HG03108 (cell line): ENCODE results near the gene CCSER1.
"Not testable (repeated sequence)": the region's sequence is repeated elsewhere in the genome, so short reads cannot be mapped to it uniquely, and the experiment has no call there.

Source experiments
- ATAC-seq: cut with Tn5 transposase; IDR thresholded peaks from one replicate; pipeline ENCODE4 v1.9.1; 2021; ENCODE audit warnings: moderate library complexity; ENCODE audit not compliant: unreplicated experiment

CCSER1 gene

DNA sequence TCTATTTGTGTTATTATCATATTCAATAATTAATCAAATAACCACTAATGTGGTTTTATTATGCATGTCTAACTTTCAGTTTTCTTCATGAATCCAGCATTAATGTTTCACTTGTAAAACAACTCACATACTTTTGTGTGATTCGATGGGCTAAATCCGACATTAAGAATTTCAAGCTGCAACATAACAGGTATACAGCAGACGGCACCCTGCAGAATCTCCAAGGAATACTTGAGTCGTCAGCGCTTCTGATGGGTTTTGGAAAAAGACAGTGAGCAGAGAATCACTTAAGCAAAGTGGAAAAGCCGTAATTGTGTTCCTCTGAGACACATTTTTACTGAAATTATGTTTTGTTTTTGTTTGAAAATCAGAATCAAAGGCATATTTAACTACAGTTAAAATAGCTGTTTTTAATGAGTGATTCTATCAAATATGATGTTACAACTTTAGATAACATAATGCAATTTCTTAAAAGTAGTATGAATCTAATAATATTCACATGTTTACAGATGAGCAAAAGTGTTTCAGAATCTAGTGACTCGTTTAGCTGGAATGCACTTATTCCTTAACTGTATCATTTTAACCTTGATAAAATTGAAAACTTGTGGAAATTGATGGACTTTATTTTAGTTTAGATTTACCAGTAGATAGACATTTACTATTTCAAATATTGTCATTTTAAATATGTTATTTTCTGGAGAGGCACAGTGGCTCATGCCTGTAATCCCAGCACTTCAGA is 514.8 kb downstream of the CCSER1 start:
- no peak for ATAC-seq

DNA sequence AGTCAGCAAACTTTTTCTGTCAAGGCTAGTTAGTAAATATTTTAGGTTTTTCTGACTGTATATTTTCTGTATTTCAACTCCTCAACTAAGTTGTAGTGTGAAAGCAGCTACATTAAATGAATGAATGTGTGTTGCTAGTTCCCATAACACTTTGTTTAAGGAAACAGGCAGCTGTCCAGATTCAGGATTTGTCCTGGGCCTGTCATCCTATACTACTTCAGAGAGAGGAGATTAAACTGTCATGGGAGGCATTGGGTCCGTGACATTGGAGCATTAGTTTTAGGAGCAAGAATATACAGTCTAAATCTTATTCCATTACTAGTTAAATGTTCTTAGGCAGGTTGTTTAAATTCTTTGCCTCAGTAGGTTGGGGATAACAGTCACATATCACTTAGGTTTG is 516.0 kb downstream of the CCSER1 start:
- ATAC-seq, result no peak

DNA sequence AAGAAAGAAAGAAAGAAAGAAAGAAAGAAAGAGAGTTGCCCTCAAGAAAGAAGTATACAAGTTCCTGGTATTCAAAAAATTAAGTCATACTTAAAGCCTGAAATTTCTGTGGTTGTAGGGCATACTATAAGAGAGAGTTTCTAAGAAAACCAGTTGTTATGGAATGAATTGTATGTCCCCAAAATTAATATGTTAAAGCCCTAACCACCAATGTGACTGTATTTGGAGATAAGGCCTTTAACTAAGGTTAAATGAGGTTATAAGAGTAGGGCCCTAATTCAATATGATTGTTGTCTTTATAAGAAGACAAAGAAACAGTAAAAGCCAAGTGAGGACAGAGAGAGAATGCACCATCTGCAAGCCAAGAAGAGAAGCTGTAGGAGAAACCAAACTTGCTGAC is 521.1 kb downstream of the CCSER1 start:
- ATAC-seq, result no peak

DNA sequence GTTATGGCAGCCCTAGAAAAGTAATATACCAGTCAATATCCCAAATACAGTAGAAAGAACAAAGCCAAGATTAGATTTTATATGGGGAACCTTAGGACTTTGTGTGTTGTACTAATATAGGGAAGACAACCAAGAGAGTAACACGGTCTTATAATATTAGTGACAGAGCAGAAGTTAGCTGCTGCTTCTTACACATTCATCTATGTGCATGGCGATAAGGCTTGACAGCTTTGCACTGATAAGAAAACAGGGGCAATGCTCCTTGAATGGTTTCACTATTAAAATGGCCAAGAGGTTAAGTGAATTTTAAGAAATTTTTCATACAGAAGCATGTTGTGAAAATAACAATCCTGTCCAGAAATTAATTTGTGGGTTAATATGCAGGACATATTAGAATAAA is 521.6 kb downstream of the CCSER1 start:
- no peak for ATAC-seq

DNA sequence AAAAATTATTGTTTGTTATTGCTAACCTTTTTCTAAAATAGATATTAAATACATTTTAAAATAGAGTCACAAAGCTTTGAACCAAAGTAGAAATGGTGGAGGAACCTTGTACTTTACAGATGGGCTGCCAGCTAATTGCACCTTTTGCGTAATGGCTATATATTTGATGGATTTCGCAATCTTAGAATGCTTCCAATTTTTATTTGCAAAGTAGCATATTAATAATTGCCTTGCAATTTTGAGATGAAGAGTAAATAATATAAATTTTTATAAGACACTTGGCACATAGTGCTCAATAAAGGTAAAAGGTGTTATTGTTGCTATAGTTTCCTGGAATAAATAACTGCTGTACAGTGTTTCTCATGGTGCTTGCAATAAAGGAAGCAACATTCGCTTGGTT is 533.5 kb downstream of the CCSER1 start:
- ATAC-seq, result no peak

DNA sequence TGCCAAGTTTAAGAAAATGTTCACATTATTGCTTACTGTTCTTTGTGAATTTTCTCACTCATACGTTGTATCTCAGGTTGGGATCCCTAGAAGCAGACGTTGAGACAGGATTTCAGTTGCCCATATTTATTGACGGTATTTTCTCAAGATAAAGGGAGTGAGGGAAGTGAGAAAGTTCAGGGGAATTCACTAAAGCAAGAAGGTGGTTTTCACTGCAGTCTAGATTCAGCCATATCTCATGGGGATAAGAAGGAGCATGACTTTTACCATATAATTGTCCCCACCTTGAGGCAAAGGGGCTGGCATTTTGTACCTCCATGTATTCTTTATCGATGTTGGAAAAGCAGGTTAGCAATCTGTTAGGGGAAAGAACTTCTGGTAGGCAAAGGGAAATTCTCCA is 543.0 kb downstream of the CCSER1 start:
- no peak for ATAC-seq

DNA sequence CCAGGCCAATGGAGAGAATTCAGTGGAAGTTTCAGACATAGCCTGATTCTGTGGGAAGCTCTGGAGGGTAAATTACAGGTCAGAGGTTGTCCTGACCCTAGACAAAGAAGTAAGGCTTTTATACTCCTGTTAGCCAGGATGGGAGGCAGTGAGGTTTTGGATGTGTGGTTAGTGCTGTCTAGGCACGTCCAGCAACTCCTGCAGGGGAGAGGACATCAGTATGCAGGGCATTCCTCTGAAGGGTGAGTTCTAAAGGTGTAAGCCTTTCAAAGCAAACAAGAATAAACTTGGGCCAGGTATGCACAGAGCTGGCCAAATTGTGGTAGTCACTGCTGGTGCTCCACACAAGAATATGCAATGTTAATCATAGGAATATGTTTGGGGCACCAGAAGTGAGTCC is 562.5 kb downstream of the CCSER1 start:
- ATAC-seq, result no peak

DNA sequence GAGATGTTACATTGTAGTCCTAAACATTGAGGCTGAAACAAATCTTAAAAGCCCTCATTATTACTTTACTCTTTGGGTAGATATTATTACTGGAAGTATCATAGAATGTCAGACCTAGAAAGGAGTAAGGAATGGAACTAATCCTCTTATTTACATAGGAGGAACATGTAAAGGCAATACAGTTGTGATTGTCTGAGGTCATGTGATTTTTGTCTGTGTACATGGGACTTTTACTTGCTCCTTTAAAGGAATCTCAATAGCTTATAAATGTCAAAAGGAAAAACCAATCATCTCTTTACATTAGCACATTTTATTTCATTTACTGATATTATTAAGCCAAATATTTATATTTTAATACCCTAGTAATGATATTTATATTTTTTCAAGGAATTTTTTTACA is 568.2 kb downstream of the CCSER1 start:
- no peak for ATAC-seq

DNA sequence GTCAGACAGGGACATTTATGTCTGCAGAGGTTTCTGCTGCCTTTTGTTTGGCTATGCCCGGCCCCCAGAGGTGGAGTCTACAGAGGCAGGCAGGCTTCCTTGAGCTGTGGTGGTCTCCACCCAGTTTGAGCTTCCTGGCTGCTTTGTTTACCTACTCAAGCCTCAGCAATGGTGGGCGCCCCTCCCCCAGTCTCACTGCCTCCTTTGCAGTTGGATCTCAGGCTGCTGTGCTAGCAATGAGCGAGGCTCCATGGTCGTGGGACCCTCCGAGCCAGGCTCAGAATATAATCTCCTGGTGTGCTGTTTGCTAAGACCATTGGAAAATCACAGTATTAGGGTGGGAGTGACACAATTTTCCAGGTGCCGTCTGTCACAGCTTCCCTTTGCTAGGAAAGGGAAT is 578.3 kb downstream of the CCSER1 start:
- not testable (repeated sequence) for ATAC-seq

DNA sequence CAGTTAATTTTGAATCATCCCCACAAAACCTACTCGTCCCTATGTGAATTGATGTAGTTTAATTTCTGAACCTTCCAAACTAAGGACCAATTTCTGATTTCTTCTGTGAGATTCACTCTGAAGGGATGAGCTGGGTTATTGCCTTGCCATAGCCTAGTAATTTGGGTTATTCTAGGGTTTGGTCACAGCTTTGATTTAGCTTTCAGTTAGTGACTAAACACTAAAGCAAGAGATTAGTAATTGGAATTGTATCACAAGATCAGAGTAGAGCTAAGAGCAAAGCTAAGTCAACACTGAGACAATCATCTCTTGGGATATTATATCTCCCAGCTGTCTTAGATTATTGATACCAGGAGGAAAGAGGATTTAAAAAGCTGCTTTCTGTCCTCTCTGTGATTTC is 588.0 kb downstream of the CCSER1 start:
- no peak for ATAC-seq

DNA sequence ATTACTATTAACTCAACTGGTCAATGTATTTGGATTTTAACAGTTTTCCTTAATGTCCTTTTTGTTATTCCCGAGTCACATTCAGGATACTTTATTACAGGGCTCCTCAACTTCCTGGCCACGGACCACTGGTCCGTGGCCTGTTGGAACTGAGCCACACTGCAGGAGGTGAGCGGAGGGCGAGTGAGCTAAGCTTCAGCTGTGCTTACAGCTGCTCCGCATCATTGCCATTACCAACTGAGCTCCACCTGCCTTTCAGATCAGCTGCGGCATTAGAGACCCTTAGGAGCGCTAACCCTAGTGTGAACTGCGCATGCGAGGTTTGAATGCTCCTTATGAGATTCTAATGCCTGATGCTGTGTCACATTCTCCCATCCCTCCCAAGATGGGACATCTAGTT is 591.7 kb downstream of the CCSER1 start:
- ATAC-seq, result no peak

DNA sequence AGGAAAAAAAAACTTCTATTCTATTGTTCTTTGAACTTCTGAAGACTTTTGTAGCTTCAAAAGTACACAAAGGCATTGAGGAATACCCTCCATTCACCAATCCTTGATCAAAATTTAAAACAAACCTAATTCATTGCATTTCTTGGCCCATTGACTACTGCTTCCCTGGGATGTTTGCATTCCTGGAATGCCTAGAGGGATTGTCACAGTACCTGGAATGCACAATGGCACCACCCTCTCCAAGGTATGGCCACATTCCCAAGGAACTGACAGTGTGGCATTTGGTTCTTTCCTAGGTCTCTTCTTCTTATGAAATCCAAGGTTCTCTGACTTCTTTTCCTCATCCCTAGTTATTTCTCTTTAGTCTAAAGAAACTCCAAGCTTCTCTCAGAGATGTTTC is 600.7 kb downstream of the CCSER1 start:
- ATAC-seq, result no peak

DNA sequence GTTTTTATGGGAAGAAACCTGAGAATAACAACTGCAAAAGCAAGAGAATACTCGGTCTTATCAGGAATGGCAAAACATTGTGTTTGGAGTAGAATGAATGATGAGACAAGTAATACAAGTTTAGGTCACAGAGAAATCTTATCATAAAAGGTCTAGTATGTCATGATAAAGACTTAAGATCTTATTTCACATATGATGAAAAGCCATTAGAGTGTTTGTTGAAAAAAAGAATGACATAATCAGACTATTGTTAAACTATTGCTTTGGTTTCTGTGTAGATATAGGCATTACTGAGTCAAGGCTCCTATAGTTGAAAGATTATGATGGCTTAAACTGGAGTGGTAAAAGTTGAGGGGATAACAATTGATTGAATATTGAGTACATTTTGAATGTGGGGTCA is 603.6 kb downstream of the CCSER1 start:
- ATAC-seq, result no peak

DNA sequence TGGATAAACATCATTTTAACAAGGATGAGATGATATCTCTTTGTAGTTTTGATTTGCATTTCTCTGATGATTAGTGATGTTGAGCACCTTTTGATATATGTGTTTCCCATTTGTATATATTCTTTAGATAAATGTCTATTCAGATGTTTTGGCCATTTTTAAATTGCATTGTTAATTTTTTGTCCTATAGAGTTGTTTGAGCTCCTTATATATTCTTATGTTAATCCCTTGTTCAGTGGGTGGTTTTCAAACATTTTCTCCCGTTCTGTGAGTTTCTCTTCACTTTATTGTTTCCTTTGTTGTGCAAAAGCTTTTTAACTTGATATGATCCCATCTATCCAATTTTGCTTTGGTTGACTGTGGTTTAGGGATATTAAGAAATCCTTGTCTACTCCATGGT is 606.0 kb downstream of the CCSER1 start:
- no peak for ATAC-seq

DNA sequence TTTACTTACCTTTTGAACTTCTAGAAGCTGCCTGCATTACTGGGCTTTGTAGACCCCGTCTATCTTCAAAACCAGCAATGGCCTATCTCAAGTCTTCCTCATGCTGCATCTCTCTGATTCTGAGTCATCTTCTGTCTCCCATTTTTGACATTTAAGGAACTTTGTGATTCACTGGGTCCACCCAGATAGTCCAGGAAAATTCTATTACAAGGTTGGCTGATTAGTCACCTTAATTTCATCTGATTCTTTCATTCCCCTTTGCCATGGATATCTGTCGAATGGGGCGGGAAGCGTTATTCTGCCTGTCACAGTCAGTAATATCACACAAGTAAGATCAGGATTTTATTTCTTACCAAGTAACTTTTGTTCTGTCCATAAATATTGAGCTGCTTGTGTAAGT is 618.0 kb downstream of the CCSER1 start:
- ATAC-seq, result no peak

DNA sequence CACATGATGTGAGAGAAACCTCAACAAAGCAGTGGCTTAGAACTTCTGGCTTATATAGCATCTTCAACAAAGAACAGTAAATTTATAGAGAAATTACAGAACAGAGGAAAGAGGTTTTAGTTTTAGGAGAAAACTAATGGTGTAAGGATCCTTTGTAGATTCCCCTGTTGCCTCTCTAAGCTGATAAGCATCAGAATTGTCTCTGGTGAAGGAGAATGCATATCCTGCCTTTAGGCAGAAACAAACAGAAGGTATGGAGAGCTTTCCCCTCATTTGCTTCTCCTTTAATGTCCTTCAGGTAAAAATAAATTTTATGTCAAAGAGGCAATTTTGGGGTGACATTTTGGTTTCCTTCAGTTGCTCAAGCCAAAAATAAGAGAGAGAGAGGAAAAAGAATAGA is 625.9 kb downstream of the CCSER1 start:
- ATAC-seq, result no peak

DNA sequence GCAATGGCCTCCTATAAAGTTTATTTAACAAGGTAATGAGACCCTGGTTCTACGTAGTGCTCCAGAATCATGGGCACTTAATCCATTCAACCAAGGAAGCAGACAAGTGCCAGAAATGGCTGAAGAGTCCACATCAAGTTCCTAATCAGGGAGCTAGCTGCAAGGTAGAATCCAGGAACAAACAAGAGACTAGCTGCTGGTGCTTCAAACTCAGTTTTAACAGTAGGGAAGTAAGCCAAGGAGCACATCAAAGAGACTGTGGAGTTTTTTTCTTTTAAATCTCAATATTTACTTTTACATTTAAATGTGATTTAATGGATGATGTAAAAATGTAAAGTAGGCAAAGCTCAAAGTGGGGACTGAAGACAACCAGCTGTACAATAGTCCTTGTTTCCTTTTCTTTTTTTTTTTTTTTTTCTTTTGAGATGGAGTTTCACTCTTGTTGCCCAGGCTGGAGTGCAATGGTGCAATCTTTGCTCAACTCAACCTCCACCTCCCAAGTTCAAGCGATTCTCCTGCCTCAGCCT is 630.4 kb downstream of the CCSER1 start:
- ATAC-seq, result no peak

DNA sequence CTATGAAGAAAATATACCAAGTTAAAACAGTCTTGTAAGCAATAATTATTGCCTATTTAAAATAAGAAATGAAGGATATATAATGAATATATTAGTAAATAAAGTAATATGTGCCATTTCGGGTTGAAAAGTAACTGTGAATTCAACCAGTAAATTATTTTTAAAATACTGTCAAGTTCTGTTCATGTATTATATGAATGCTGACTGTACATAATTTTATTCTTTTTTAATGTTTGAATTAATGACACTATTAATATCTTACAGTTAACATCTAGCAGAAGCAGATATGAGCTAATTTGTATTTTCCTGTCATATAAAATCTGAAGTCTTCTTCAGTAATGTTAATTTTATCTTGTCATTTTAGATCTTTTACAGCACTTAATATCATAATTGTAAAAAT is 632.9 kb downstream of the CCSER1 start:
- no peak for ATAC-seq

DNA sequence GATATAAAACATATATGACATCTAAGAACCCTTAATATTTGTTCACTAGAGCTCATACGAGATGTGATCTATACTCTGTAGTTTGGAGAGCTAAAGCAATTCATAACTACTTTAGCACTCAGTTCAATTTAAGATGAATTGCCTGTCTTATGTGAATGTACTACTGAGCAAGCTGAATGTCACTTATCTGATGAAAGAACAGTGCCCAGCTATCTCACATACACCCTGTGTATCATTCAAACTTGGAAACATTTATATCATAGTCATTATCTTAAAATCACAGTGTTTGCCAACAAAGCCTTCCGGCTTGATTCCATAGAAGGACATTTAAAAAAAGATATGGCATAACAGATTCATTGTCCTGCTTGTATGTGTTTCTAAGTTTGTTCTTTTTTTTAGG is 639.6 kb downstream of the CCSER1 start:
- ATAC-seq, result no peak

DNA sequence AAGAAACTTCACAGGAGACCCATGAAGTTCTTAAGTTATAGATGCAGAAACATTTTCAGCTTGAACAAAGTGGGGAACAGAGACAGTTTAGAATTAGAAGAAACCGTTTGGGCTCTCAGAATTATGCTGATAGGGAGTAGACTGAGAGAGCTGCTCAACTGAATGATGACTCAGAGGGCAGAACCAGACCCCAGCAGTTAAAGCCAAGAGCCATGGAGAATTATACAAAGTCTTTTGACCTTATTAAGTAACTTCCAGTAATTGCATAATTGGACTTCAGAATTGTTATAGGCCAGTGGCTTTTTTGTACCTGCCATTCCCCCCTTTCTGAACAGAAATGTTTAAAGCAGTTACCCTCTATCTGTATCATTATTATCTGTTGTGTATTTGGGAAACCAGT is 642.1 kb downstream of the CCSER1 start:
- no peak for ATAC-seq

DNA sequence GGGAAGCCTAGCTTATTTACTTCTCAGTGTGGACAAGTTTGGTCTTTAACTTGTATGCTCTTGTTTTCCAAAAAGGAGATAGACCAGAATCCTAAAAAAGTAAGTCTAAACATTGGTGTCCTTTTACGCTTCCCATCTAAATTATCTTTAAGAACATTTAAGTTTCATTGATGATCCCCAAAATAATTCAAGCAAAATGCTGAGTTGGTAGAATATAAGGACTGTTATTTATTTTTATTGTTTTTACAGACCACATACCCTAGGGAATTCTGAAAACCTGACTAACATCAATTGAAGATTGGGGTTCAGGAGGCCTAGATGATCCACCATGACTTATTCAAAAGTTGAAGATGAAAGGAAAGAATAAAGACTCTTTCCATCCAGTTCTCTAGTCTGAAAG is 653.0 kb downstream of the CCSER1 start:
- ATAC-seq, result no peak

DNA sequence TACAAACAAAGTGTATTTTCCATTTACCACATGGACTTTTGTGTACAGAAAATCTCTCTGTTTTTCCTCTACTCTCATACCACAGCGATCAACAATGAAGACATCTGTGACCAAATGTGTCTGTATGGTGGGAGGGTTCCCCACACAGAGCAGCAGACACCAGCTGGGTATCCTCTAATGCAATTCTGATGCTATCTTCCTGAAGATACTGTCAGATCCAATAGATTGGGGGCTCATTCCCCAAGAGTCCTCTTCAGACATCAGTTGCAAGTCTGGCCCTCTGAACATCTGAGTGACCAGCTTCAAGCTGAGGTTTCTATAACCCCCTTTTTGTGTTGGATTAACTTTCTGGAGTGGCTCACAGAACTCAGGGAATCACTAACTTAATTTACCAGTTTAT is 659.4 kb downstream of the CCSER1 start:
- no peak for ATAC-seq

DNA sequence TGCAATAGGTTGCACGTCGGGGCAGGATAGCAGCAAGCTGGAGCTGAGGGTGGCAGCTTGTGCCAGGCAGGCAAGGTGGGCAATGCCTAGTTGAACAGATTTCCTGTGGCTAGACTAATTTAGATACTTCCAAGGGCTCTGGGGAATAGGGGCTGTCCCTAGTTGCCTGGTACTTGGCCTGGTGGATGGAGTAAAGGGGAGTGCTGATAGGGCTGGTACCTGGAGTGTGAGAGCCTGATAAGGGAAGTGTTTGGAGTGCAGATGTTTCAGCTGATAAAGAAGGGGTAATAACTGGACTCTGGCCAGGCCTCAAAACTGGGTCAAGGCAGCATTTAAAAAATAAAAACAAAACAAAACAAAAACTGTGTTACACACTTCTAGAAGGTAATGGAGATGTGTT is 665.5 kb downstream of the CCSER1 start:
- ATAC-seq, result no peak
